SH-SY5Y (cell line): ENCODE data around the gene ZC3H18.

Experiments
- GATA2 ChIP-seq: IDR thresholded peaks from 2 replicates; pipeline ENCODE4 v1.6.1; 2011; ENCODE audit warnings: mild to moderate bottlenecking, low read depth, low read length
- GATA3 ChIP-seq: IDR thresholded peaks from 2 replicates; pipeline ENCODE4 v1.6.1; 2011; ENCODE audit warnings: low read depth, mild to moderate bottlenecking, low read length, moderate library complexity

Gene ZC3H18

DNA sequence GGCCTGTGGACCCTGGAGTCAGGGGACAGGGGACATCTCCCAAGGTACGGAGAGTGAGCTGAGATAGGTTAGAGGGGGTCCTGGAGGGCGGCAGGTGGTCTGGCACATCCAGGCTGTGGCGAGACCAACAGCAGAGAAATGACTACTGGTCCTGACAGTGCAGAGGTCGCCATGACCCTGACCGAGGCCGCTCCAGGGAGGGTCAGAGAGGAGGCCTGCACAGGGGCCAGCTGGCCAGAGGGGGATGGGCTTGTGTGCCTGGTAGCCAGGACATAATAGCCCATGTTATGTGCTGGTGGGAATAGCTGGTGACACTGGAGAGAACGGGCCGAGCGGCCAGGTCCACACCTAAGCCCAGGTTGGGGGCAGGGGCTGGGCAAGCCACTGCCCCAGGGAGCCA lies 40.6 kb upstream of the ZC3H18 start:
- no peak for TF ChIP-seq GATA2
- no peak for TF ChIP-seq GATA3

DNA sequence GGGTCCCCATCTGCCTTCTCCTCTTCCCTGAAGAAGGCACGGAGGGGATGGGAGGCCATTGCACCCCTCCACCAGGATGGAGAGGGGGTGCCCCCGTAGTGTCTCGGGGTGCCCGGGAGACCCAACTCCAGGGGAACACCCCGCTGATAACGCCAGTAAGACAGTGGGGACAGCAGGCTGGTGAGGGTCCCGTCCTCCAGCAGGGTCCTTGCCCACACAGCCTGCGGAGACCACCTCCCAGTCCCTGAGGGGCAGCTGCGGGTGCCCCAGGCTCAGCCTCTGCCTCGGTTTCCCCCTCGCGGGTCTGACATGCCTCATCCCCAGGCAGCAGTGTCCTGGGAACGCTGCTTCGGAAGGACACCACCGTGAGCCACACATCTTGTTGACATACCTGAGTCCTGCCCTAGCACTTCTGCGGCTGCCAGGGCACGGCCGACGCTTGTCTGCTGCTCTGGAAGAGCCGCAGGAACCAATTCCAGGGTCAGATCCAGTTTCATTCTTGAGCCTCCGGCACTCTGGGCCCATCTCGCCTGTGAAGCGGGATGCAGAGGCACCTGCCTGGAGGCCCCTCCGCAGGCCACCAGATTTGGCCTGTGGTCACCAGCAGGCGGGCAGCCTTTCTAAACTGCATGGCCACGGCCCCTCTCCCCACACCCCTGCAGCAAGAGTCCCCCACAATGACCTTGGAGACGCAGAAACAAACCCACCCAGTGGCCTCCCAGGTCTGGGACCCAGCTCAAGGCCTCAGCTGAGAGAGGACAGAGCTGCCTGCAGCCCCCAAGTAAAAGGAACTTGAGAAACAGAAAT lies 39.9 kb upstream of the ZC3H18 start:
- TF ChIP-seq GATA3 (no peak), GATA2 (no peak)

DNA sequence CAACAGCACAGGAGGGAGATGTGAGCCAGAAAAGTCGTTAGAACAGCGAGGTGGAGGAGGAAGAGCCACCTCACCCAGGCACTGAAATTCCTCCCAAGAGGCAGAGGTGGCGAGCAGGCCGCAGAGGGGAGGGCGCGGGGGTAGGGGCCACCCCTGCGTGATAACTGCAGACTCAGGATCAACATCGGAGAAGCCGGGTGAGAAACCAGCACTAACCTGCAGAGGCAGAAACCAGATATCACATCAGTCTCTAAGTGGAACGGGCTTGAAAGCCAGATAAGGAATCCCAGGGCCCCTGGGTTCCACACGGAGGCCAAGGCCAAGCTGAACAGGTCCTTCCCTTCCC lies 39.4 kb upstream of the ZC3H18 start:
- no peak for TF ChIP-seq GATA2
- no peak for TF ChIP-seq GATA3

DNA sequence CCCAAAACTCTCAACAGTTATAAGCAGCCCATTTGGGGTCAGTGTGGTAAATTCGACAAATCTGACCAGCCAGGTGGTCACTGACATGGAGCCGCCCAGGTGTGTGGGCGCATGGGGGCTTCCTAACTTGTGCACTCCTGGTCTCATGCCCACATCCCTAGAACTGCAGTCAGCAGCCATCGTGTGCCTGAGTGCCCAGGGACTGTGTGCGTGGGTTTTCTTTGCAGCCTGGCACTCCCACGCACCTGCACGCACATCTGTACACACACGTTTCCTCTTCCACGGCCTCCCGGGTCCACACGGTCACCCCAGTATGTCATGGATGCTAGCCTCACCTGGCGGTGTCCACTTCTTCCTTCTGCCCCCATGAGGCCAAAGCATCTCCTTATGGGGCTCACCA lies 38.9 kb upstream of the ZC3H18 start:
- no peak for TF ChIP-seq GATA3
- TF ChIP-seq GATA2 = no peak

GRCh38 chr16:88531931-88532433 lies 38.2 kb upstream of the ZC3H18 start:
- no peak for TF ChIP-seq GATA2
- no peak for TF ChIP-seq GATA3

GRCh38 chr16:88532434-88533241 lies 37.6 kb upstream of the ZC3H18 start:
- TF ChIP-seq GATA2 (no peak), GATA3 (no peak)

DNA sequence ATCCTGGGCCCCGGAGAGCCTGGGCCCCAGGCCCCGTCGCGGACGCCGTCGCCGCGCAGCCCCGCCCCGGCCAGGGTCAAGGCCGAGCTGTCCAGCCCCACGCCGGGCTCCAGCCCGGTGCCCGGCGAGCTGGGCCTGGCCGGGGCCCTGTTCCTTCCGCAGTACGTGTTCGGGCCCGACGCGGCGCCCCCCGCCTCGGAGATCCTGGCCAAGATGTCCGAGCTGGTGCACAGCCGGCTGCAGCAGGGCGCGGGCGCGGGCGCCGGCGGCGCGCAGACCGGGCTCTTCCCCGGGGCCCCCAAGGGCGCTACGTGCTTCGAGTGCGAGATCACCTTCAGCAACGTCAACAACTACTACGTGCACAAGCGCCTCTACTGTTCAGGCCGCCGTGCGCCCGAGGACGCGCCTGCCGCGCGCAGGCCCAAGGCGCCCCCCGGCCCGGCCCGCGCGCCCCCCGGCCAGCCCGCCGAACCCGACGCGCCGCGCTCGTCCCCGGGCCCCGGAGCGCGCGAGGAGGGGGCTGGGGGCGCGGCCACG lies 36.8 kb upstream of the ZC3H18 start:
- TF ChIP-seq GATA2 (no peak), GATA3 (no peak)

GRCh38 chr16:88533932-88534637 lies 36.1 kb upstream of the ZC3H18 start:
- TF ChIP-seq GATA3 (no peak), GATA2 (no peak)

- no peak for TF ChIP-seq GATA2
- TF ChIP-seq GATA3 = no peak
Observed at GRCh38 chr16:88534638-88535190, 35.5 kb upstream of the ZC3H18 start.

DNA sequence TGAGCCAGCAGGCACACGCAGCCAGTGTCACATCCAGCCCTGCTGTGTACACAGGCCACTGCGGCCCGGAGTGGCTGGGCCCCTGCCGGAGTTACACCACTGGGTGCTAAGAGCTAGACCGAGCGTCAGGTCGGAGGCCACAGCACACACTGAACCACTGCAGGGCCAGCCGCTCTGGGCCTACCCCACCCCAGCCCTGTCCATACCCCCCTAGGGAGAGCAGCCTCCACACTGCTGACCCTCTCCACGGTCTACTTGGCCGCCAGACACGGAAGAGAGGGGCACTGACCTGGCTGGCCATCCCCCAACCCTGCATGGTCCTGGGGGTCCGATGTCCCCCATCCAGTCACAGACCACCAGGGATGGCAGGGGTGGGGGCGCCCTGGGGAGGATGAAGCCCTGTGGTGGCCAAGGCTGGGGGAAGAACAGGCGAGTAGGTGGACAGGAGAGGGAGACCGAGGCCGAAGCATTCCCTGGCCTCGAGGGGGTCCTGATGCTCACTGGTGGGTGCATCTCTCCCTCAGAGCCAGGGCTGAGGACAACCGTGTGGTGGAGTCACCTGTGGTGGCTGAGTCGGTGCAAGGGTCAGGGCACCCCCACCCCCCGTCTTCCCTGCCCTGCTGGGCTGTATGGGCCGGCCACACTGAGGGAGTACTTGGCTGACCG lies 34.9 kb upstream of the ZC3H18 start:
- TF ChIP-seq GATA3 (no peak), GATA2 (no peak)

DNA sequence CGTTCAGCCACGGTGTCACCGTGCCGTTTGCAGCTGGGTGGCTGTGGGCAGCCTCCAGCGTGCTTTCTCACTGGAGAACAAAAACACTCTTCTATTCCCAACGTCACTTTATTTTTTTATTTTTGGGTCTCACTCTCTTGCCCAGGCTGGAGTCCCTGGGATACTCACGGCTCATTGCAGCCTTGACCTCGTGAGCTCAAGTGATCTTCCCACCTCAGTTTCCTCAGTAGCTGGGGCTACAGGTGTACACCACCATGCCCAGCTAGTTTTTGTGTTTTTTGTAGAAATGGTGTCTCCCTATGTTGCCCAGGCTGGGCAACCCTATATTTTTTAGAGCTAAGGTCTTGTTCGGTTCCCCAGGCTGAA lies 34.4 kb upstream of the ZC3H18 start:
- TF ChIP-seq GATA2 (no peak), GATA3 (no peak)

- TF ChIP-seq GATA3 (no peak), GATA2 (no peak)
Observed at GRCh38 chr16:88536510-88536909, 33.7 kb upstream of the ZC3H18 start.
